Measurements from ENCODE around the gene DIPK2A. TPM values are rescaled to one million over a fixed set of nuclear protein-coding genes. Genes with fewer than 3 reads are reported as not detected.
A peak's percentile ranks its signal among the peaks of the same experiment; 100 is the strongest.

The DIPK2A gene
- total and polyA plus RNA-seq, 3 donors from 2014 or later = 12.4 to 85.0 (median 71.3) TPM

DNA sequence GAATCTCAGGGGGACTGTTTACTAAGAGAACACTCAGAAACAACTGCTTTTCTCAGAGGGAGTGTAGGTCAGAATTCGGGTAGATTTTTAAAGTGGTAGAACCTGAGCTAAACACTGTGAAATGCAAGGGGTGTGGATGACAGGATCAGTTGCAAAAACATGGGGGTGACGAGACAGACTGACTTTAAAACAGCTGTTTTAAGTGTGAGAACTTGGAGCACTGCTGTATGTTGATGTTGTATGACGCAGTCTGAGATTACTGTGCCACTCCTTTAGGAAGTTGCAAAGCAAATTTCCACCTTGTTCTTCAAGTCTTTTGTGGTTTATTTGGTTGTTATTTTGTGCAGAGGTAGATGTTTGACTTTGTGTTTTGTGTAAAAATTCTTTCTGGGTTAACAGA is 36.8 kb upstream of the DIPK2A start:
- TF ChIP-seq, protein P1, sequence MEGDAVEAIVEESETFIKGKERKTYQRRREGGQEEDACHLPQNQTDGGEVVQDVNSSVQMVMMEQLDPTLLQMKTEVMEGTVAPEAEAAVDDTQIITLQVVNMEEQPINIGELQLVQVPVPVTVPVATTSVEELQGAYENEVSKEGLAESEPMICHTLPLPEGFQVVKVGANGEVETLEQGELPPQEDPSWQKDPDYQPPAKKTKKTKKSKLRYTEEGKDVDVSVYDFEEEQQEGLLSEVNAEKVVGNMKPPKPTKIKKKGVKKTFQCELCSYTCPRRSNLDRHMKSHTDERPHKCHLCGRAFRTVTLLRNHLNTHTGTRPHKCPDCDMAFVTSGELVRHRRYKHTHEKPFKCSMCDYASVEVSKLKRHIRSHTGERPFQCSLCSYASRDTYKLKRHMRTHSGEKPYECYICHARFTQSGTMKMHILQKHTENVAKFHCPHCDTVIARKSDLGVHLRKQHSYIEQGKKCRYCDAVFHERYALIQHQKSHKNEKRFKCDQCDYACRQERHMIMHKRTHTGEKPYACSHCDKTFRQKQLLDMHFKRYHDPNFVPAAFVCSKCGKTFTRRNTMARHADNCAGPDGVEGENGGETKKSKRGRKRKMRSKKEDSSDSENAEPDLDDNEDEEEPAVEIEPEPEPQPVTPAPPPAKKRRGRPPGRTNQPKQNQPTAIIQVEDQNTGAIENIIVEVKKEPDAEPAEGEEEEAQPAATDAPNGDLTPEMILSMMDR (IDR thresholded peaks at IDR 0.05) = no peak
- TF ChIP-seq POLR2A (IDR thresholded peaks at IDR 0.05) = no peak
- H3K4me1 ChIP-seq = no peaks in the 10 kb centered on the region
- H3K36me3 ChIP-seq (ENCODE audit: low read depth, missing control alignments) = no peaks in the 10 kb centered on the region
- WGBS, 2 donors = 58 to 60% methylated on average over 3 of the region's 3 CpGs
- H3K27ac ChIP-seq = no peak overlapping the region
- no peak overlapping the region for H3K4me3 ChIP-seq
- DNase-seq = no peak
- intact Hi-C loops (cut with DNase I; ENCODE audit: low total_unique reads) = no loop called here
- no peaks in the 10 kb centered on the region for H3K27me3 ChIP-seq
- no peaks in the 10 kb centered on the region for H3K9me3 ChIP-seq

DNA sequence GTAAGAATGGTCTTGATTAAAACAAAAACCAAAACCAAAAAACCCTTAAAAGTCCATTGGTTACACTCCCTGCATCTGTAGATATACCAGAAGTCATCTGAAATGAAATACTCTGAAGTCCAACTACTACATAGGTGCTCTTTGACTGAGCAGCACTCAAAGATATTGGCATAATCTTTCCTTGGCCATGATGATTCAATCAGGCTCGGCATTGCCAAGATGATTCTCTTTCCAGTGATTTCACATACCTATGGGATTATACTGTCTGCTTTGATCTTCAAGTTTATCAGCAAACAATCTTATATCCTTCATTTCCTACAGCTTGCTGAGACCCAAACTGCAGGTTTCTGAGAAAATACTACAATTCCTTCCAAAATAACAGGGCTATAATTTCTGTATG is 35.9 kb upstream of the DIPK2A start:
- Histone ChIP-seq H3K36me3 (ENCODE audit: low read depth, missing control alignments) (no peaks in the 10 kb centered on the region), H3K9me3 (no peaks in the 10 kb centered on the region), H3K4me1 (no peaks in the 10 kb centered on the region), H3K4me3 (no peak overlapping the region), H3K27ac (no peak overlapping the region), H3K27me3 (no peaks in the 10 kb centered on the region)
- intact Hi-C loops (cut with DNase I; ENCODE audit: low total_unique reads) = no loop called here
- 88 to 90% methylated on average over 1 of the region's 1 CpG for WGBS, 2 donors
- DNase-seq = no peak
- no peak for TF ChIP-seq POLR2A (IDR thresholded peaks at IDR 0.05)

DNA sequence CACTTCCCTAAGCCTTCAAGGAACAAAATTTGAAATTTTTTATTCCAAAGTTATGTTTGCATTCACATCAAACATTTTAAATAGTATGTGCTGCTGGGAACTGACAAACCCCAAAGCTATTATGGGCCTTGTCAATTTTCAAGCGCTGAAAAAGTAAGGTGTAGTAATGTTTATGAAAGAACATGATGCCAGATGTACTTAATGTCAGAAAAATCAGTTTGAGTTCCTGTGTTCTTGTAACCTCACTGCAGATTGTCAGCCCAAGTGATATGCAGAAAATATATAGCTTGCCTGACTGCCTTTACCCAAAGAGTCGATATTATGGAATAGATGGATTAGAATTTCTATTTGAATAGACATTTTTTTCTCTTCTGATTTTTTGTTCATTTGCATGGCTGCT is 20.8 kb upstream of the DIPK2A start:
- H3K36me3 ChIP-seq (ENCODE audit: low read depth, missing control alignments) = no peaks in the 10 kb centered on the region
- H3K4me3 ChIP-seq = no peak overlapping the region
- 87 to 88% methylated on average over 2 of the region's 2 CpGs for WGBS, 2 donors
- H3K27ac ChIP-seq = no peak overlapping the region
- no peaks in the 10 kb centered on the region for H3K27me3 ChIP-seq
- no peak for DNase-seq
- intact Hi-C loops (cut with DNase I; ENCODE audit: low total_unique reads) = loop anchor here (5.0 kb wide), 1 partner anchor 179 kb away; no protein-coding TSS in a partner anchor
- H3K4me1 ChIP-seq = no peaks in the 10 kb centered on the region
- TF ChIP-seq, protein P1 (IDR thresholded peaks at IDR 0.05) = no peak
- TF ChIP-seq POLR2A (IDR thresholded peaks at IDR 0.05) = no peak
- no peaks in the 10 kb centered on the region for H3K9me3 ChIP-seq

DNA sequence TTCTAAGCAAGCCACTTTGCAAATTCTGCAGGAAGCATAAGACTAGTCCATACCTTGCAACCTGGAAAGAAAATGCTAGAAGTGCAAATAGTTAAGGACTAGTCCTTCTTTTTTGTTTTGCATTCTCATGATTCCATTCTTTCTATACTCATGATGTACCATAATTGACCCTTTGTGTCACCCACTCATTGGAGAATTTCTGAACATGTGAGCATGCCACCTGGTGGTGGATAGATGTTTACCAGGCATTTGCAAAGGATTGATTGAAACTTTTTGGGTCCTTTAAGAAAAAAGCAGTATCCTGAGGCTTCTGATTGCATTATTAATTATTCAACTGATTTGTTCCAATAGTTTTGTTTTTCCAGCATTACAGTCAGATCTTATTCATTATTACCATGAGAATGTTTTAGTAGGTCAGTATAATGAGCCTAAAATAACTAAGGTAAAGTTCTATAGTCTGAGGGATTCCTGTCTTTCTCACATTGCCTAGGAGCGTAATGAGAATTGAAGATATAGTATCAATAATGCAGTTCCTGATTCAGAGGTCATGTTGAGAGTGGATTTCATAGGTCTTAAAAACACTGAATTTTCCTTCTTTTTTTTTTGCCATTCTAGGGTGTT is 20.2 kb upstream of the DIPK2A start:
- Histone ChIP-seq H3K4me3 (no peak overlapping the region), H3K9me3 (no peaks in the 10 kb centered on the region), H3K4me1 (no peaks in the 10 kb centered on the region), H3K27ac (no peak overlapping the region), H3K36me3 (ENCODE audit: low read depth, missing control alignments) (no peaks in the 10 kb centered on the region), H3K27me3 (no peaks in the 10 kb centered on the region)
- 93 to 98% methylated on average over 1 of the region's 1 CpG for WGBS, 2 donors
- intact Hi-C loops (cut with DNase I; ENCODE audit: low total_unique reads) = loop anchor here (5.0 kb wide), 1 partner anchor 179 kb away; no protein-coding TSS in a partner anchor
- TF ChIP-seq, protein P1 (IDR thresholded peaks at IDR 0.05) = peak; percentile 49 to 75 (median 64)
- TF ChIP-seq POLR2A (IDR thresholded peaks at IDR 0.05) = no peak
- DNase-seq = peak; percentile 46

DNA sequence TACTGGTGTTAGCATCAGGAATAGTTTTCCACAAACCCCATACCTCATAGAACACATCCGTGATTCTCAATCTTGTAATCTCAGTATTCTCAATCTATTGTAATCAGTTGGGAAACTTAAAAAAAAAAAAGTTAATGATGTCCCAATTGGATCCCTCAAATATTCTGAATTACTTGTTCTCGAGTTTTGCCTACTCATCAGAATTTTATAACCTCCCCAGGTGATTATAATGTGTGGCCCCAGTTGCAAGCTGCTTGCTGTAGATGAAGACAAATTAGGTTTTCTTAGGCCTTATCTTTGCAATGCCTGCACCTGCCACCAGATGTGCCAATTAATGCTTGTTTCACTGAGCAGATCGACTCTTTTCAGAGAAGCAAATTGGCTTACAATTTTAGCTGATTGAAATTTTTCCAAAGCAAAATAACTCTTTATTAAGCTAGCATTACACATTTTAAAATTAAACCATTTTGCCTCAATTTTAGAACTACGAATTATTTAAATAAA is 19.0 kb upstream of the DIPK2A start:
- Histone ChIP-seq H3K27me3 (no peaks in the 10 kb centered on the region), H3K9me3 (no peaks in the 10 kb centered on the region), H3K36me3 (ENCODE audit: low read depth, missing control alignments) (no peaks in the 10 kb centered on the region), H3K4me3 (no peak overlapping the region), H3K4me1 (no peaks in the 10 kb centered on the region), H3K27ac (no peak overlapping the region)
- WGBS, 2 donors = 81% methylated on average over 4 of the region's 4 CpGs
- no peak for DNase-seq
- no peak for TF ChIP-seq POLR2A (IDR thresholded peaks at IDR 0.05)
- TF ChIP-seq, protein P1 (IDR thresholded peaks at IDR 0.05) = no peak
- intact Hi-C loops (cut with DNase I; ENCODE audit: low total_unique reads) = loop anchor here (5.0 kb wide), 1 partner anchor 180 kb away; no protein-coding TSS in a partner anchor
